ENCODE measurements around the gene BRI3. TPM values are rescaled to one million over a fixed set of nuclear protein-coding genes. Genes with fewer than 3 reads are reported as not detected.

BRI3 gene
- total RNA-seq, 4 donors from 2014 or later = 23.5 to 51.9 (median 38.0) TPM

DNA sequence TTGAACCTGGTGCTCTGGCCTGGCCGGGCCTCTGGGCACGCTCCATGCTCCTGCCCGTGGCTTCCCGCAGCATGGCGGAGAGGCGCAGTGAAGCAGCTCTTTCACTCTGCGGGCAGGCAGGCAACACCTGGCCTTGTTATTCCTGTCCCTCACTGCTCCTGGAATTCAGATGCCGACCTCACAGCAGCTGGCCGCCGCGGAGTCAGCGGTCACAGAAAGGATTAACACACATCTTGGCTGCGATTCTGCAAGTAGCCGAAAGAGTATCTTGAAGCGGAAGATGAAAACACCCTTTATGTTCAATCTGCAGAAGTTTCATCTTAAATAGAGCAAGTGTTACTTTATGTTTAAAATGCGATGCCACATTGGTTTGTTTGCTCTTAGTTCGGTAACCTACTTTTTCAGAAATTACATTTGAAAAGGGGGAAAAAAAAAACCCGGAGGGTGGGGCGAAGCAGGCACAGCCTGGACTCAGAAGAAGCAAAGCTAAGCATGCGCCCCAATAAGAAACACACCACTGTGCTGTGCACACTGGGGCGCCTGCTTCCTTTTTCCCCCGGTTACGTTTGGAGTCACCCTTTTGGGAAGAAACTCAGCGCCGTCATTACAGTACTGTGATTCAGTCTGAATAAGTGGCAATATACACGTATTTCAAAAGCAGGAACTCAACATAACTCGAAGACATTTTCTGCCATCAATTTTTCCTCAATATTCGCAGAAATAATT is 42.3 kb downstream of the BRI3 start:
- peak in 1 of 2 donors; percentile 32 for DNase-seq
- Histone ChIP-seq H3K27ac (no peak overlapping the region), H3K4me1 (no peaks in the 10 kb centered on the region), H3K27me3 (no peaks in the 10 kb centered on the region), H3K36me3 (no peaks in the 10 kb centered on the region), H3K9me3 (no peaks in the 10 kb centered on the region), H3K4me3 (replicated peaks in 1 of 3) (no peak overlapping the region)
- WGBS, 2 donors = 58 to 67% methylated on average over 28 of the region's 28 CpGs
- intact Hi-C loops (cut with DNase I) = no loop called here
- TF ChIP-seq CTCF (IDR thresholded peaks at IDR 0.05) (no peak), POLR2A (IDR thresholded peaks at IDR 0.05) (no peak)

GRCh38 chr7:98324782-98325181 is 43.3 kb downstream of the BRI3 start:
- no peaks in the 10 kb centered on the region for H3K36me3 ChIP-seq
- H3K27ac ChIP-seq = no peak overlapping the region
- TF ChIP-seq CTCF (IDR thresholded peaks at IDR 0.05) = no peak
- no peak for TF ChIP-seq POLR2A (IDR thresholded peaks at IDR 0.05)
- no peaks in the 10 kb centered on the region for H3K9me3 ChIP-seq
- no peaks in the 10 kb centered on the region for H3K4me1 ChIP-seq
- no peaks in the 10 kb centered on the region for H3K27me3 ChIP-seq
- 95 to 96% methylated on average over 6 of the region's 6 CpGs for WGBS, 2 donors
- no peak for DNase-seq
- H3K4me3 ChIP-seq (replicated peaks in 1 of 3) = no peak overlapping the region
- intact Hi-C loops (cut with DNase I) = no loop called here

DNA sequence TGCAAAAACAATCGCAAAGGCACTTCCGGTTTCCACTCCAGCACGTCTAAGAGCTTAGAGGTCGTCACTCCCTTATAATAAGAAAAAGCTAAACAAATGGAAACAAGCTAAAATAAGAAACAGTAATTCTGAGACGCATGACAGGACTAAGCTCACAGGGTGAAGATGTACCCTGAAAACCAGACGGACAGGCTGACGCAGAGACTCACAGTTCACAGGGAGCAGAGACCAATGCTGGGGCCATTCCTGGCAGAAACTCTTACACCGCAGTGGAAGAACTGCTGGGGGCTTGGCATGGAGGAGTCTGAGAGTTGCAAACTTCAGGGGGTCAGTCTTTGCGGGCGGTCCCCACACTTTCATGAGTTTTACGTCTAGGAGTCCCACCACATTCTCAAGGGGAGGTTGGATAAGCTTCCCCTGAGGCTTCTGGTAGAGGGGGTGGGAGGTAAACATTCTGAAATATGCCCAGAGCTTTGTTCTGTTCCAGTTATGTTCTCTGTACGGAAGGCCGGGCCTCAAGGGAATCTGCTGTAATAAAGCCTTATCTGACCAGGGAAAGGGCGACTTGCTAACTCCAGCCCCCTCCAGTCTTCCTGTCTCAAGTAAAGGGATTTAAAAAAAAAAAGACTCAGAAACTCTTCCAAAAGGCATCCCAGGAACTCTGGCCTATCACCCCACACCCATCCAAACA is 47.8 kb downstream of the BRI3 start:
- TF ChIP-seq POLR2A (IDR thresholded peaks at IDR 0.05) (no peak), CTCF (IDR thresholded peaks at IDR 0.05) (no peak)
- Histone ChIP-seq H3K4me3 (replicated peaks in 1 of 3) (no peak overlapping the region), H3K27me3 (no peaks in the 10 kb centered on the region), H3K9me3 (no peaks in the 10 kb centered on the region), H3K36me3 (no peaks in the 10 kb centered on the region), H3K4me1 (peaks cover 0 to 3% of the 10 kb centered on the region in 2 donors), H3K27ac (no peak overlapping the region)
- 71% methylated on average over 14 of the region's 14 CpGs for WGBS, 2 donors
- DNase-seq = no peak
- intact Hi-C loops (cut with DNase I) = no loop called here

DNA sequence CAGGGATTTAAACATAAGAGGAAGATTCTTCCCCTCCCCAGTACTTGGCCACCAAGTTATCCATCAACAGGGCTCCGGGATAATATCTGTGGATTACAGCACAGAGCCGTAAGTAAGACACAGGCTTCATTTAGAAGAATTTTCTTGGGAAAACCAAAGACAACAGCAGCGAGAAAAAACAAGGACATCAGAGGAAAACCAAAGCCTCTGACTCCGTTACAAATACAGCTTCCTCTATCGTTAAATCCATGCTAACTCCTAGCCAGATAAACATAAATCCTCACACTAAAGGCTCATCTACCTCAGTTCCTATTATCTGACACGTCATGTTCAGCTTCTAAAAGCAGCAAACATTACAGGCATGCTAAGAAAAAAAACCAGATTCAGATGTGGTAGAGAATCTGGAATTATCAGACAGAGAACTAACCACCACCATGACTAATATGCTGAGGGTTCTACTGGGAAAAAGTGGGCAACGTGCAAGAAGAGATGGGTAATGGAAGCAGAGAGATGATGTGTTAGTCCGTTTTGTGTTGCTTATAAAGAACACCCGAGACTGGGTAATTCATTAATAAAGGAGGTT is 48.4 kb downstream of the BRI3 start:
- DNase-seq = no peak
- Histone ChIP-seq H3K27me3 (no peaks in the 10 kb centered on the region), H3K4me1 (peaks cover 0 to 4% of the 10 kb centered on the region in 2 donors), H3K36me3 (no peaks in the 10 kb centered on the region), H3K27ac (no peak overlapping the region), H3K4me3 (replicated peaks in 1 of 3) (no peak overlapping the region), H3K9me3 (no peaks in the 10 kb centered on the region)
- intact Hi-C loops (cut with DNase I) = no loop called here
- TF ChIP-seq CTCF (IDR thresholded peaks at IDR 0.05) = no peak
- TF ChIP-seq POLR2A (IDR thresholded peaks at IDR 0.05) = no peak
- WGBS, 2 donors = 83 to 88% methylated on average over 9 of the region's 9 CpGs
